Measurements from ENCODE around the gene LPAR3.

Gene LPAR3

GRCh38 chr1:84827976-84828375 lies 65.0 kb downstream of the LPAR3 start:
- DNase-seq (ENCODE audit: low read depth): no peak
- no peak overlapping the region for H3K4me3 ChIP-seq (ENCODE audit: low read length)
- no peak for TF ChIP-seq CTCF (conservative IDR thresholded peaks at IDR 0.05; ENCODE audit: low read depth, low read length)

GRCh38 chr1:84827555-84827954 lies 65.5 kb downstream of the LPAR3 start:
- DNase-seq (ENCODE audit: low read depth): no peak
- TF ChIP-seq CTCF (conservative IDR thresholded peaks at IDR 0.05; ENCODE audit: low read depth, low read length): no peak
- H3K4me3 ChIP-seq (ENCODE audit: low read length): no peak overlapping the region

- TF ChIP-seq CTCF (conservative IDR thresholded peaks at IDR 0.05; ENCODE audit: low read depth, low read length): no peak
- no peak overlapping the region for H3K4me3 ChIP-seq (ENCODE audit: low read length)
- no peak for DNase-seq (ENCODE audit: low read depth)
Observed at GRCh38 chr1:84825161-84825560, 67.8 kb downstream of the LPAR3 start.

GRCh38 chr1:84823991-84824390 lies 69.0 kb downstream of the LPAR3 start:
- TF ChIP-seq CTCF (conservative IDR thresholded peaks at IDR 0.05; ENCODE audit: low read depth, low read length): no peak
- no peak for DNase-seq (ENCODE audit: low read depth)
- H3K4me3 ChIP-seq (ENCODE audit: low read length): no peak overlapping the region

- no peak overlapping the region for H3K4me3 ChIP-seq (ENCODE audit: low read length)
- TF ChIP-seq CTCF (conservative IDR thresholded peaks at IDR 0.05; ENCODE audit: low read depth, low read length): no peak
- no peak for DNase-seq (ENCODE audit: low read depth)
Observed at GRCh38 chr1:84823511-84823910, 69.5 kb downstream of the LPAR3 start.

GRCh38 chr1:84810343-84810742 lies 82.7 kb downstream of the LPAR3 start:
- no peak for DNase-seq (ENCODE audit: low read depth)
- no peak for TF ChIP-seq CTCF (conservative IDR thresholded peaks at IDR 0.05; ENCODE audit: low read depth, low read length)
- no peak overlapping the region for H3K4me3 ChIP-seq (ENCODE audit: low read length)

- no peak for TF ChIP-seq CTCF (conservative IDR thresholded peaks at IDR 0.05; ENCODE audit: low read depth, low read length)
- H3K4me3 ChIP-seq (ENCODE audit: low read length): no peak overlapping the region
Observed at GRCh38 chr1:84809023-84809422, 84.0 kb downstream of the LPAR3 start.

More at GRCh38 chr1:84809023-84809422, 84.0 kb downstream of the LPAR3 start:
- DNase-seq (ENCODE audit: low read depth): no peak
